ENCODE results near the gene ASIC1. TPM values are rescaled to one million over a fixed set of nuclear protein-coding genes. Genes with fewer than 3 reads are reported as not detected.
A peak's percentile ranks its signal among the peaks of the same experiment; 100 is the strongest.

ASIC1 gene
- total RNA-seq, 1 experiment from 2014 or later: 6.0 TPM

DNA sequence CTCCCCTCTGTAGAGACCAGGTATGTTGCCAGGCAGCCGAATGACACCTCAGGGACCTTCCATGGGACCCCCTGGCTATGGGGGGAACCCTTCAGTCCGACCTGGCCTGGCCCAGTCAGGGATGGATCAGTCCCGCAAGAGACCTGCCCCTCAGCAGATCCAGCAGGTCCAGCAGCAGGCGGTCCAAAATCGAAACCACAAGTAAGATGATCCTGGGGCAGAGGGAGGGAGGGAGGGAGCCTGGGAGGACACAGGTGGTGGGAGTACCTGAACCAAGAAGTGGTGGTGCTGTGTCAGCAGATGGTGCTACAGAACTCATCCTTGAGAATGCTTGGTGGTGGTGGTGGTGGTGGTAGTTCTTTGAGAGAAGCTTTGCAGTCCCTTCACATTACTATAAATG is 28.8 kb downstream of the ASIC1 start:
- DNase-seq: peak; percentile 27
- H3K27ac ChIP-seq (ENCODE audit: low read length): peak overlapping the region; percentile 41
- no peak for ATAC-seq
- peaks cover 33% of the 10 kb centered on the region for H3K36me3 ChIP-seq (ENCODE audit: low read depth, low read length)
- peak overlapping the region; percentile 78 for H3K4me3 ChIP-seq (ENCODE audit: low read length)
- H3K4me1 ChIP-seq (ENCODE audit: insufficient read depth, low read length): peaks cover 40% of the 10 kb centered on the region
- no peaks in the 10 kb centered on the region for H3K27me3 ChIP-seq (ENCODE audit: low read length)
- ChIA-PET CTCF (interaction anchor here (0.6 kb wide), 1 partner anchor 26 kb away, joined by 3 read pairs; the partner anchor contains the start of gene COX14), POLR2A (ENCODE audit: unreplicated experiment) (interaction anchor here (0.5 kb wide), 1 partner anchor 373 kb away, joined by 6 read pairs; no protein-coding TSS in a partner anchor)
- H3K79me2 ChIP-seq (ENCODE audit: low read length): peaks cover 26% of the 10 kb centered on the region
- no peak overlapping the region for H2AFZ ChIP-seq (ENCODE audit: low read length)
- H3F3A ChIP-seq (ENCODE audit: low read length, unreplicated experiment): peaks cover 13% of the 10 kb centered on the region
- H4K20me1 ChIP-seq (ENCODE audit: low read length): peaks cover 4% of the 10 kb centered on the region; the same call in 1 of the 2 replicates
- H3K9me2 ChIP-seq (replicated peaks; ENCODE audit: low read length): no peaks in the 10 kb centered on the region
- TF ChIP-seq, protein P1, sequence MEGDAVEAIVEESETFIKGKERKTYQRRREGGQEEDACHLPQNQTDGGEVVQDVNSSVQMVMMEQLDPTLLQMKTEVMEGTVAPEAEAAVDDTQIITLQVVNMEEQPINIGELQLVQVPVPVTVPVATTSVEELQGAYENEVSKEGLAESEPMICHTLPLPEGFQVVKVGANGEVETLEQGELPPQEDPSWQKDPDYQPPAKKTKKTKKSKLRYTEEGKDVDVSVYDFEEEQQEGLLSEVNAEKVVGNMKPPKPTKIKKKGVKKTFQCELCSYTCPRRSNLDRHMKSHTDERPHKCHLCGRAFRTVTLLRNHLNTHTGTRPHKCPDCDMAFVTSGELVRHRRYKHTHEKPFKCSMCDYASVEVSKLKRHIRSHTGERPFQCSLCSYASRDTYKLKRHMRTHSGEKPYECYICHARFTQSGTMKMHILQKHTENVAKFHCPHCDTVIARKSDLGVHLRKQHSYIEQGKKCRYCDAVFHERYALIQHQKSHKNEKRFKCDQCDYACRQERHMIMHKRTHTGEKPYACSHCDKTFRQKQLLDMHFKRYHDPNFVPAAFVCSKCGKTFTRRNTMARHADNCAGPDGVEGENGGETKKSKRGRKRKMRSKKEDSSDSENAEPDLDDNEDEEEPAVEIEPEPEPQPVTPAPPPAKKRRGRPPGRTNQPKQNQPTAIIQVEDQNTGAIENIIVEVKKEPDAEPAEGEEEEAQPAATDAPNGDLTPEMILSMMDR (conservative IDR thresholded peaks at IDR 0.05; ENCODE audit: low read depth, low read length): no peak
- intact Hi-C loops (cut with micrococcal nuclease): loop anchor here (10.0 kb wide), 1 partner anchor 229 kb away; no protein-coding TSS in a partner anchor
- peak overlapping the region; percentile 86 for H3K4me2 ChIP-seq (ENCODE audit: low read length)
- no TSS peak for BruUV-seq (replicated peaks)
- no peaks in the 10 kb centered on the region for H3K9me3 ChIP-seq (ENCODE audit: low read length)
- 0 out of 2 replicates have a peak overlapping the region, but pooled peaks have one; percentile 86 for H3K9ac ChIP-seq (ENCODE audit: low read length)

GRCh38 chr12:50087151-50087550 is 29.8 kb downstream of the ASIC1 start:
- Histone ChIP-seq H3K4me3 (ENCODE audit: low read length) (peak overlapping the region; percentile 20), H4K20me1 (ENCODE audit: low read length) (peaks cover 4% of the 10 kb centered on the region; the same call in 1 of the 2 replicates), H3K79me2 (ENCODE audit: low read length) (peaks cover 26% of the 10 kb centered on the region), H2AFZ (ENCODE audit: low read length) (no peak overlapping the region), H3K9me2 (replicated peaks; ENCODE audit: low read length) (no peaks in the 10 kb centered on the region), H3K27me3 (ENCODE audit: low read length) (no peaks in the 10 kb centered on the region), H3F3A (ENCODE audit: low read length, unreplicated experiment) (peaks cover 13% of the 10 kb centered on the region), H3K9me3 (ENCODE audit: low read length) (no peaks in the 10 kb centered on the region), H3K36me3 (ENCODE audit: low read depth, low read length) (peaks cover 39% of the 10 kb centered on the region), H3K4me2 (ENCODE audit: low read length) (peak overlapping the region; percentile 65; the same call in 1 of the 2 replicates), H3K9ac (ENCODE audit: low read length) (no peak overlapping the region), H3K4me1 (ENCODE audit: insufficient read depth, low read length) (peaks cover 40% of the 10 kb centered on the region), H3K27ac (ENCODE audit: low read length) (peak overlapping the region; percentile 82)
- intact Hi-C loops (cut with micrococcal nuclease): loop anchor here (10.0 kb wide), 1 partner anchor 228 kb away; no protein-coding TSS in a partner anchor
- ChIA-PET POLR2A (ENCODE audit: unreplicated experiment) (no interaction called here), CTCF (no interaction called here)
- ATAC-seq (no peak), DNase-seq (no peak)
- no TSS peak for BruUV-seq (replicated peaks)
- TF ChIP-seq EZH2phosphoT487 (IDR thresholded peaks at IDR 0.05; ENCODE audit: borderline replicate concordance, low read length) (no peak), EZH2 (IDR thresholded peaks at IDR 0.05; ENCODE audit: low read length, unreplicated experiment) (no peak)
- TF ChIP-seq, protein P1 (conservative IDR thresholded peaks at IDR 0.05; ENCODE audit: low read depth, low read length): no peak

DNA sequence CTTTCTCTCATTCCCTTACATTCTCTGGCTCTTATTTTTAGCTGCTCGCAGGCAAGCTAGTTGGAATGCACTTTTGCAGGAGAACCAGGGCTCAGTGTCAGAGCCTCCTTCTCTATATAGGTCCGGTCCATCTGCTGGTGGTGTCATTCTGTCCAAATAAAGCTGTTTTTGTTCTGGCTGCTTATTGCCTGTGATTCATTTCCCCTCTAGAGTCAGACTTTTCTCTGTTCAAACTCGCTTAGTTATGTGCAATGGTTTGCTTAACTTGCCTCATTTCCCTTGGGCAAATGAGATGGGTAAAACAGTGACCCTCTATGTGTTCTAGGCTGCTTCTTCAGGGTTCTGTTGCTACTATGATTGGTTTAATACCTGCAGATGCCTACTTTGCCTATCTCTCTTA is 30.6 kb downstream of the ASIC1 start:
- Histone ChIP-seq H3K79me2 (ENCODE audit: low read length) (peaks cover 26% of the 10 kb centered on the region), H3K9ac (ENCODE audit: low read length) (peak overlapping the region; percentile 30), H2AFZ (ENCODE audit: low read length) (no peak overlapping the region), H3K9me3 (ENCODE audit: low read length) (no peaks in the 10 kb centered on the region), H3K4me2 (ENCODE audit: low read length) (peak overlapping the region; percentile 65), H3K4me1 (ENCODE audit: insufficient read depth, low read length) (peaks cover 40% of the 10 kb centered on the region), H3K9me2 (replicated peaks; ENCODE audit: low read length) (no peaks in the 10 kb centered on the region), H4K20me1 (ENCODE audit: low read length) (peaks cover 4% of the 10 kb centered on the region; the same call in 1 of the 2 replicates), H3K36me3 (ENCODE audit: low read depth, low read length) (peaks cover 42% of the 10 kb centered on the region), H3K27me3 (ENCODE audit: low read length) (no peaks in the 10 kb centered on the region), H3K4me3 (ENCODE audit: low read length) (peak overlapping the region; percentile 33; the same call in 1 of the 2 replicates), H3F3A (ENCODE audit: low read length, unreplicated experiment) (peaks cover 13% of the 10 kb centered on the region), H3K27ac (ENCODE audit: low read length) (peak overlapping the region; percentile 82)
- no peak for TF ChIP-seq EZH2 (IDR thresholded peaks at IDR 0.05; ENCODE audit: low read length, unreplicated experiment)
- TF ChIP-seq, protein P1 (conservative IDR thresholded peaks at IDR 0.05; ENCODE audit: low read depth, low read length): no peak
- TF ChIP-seq EZH2phosphoT487 (IDR thresholded peaks at IDR 0.05; ENCODE audit: borderline replicate concordance, low read length): no peak
- CTCF ChIA-PET: interaction anchor here (1.0 to 1.2 kb wide), 3 partner anchors 16 to 24 kb away, joined by 3 to 19 read pairs (median 7); partner anchors contain the start of genes COX14 and GPD1
- ATAC-seq (peak; percentile 65), DNase-seq (peak; percentile 83)
- POLR2A ChIA-PET (ENCODE audit: unreplicated experiment): interaction anchor here (0.5 to 0.6 kb wide), 2 partner anchors 21 to 133 kb away, joined by 3 read pairs; no protein-coding TSS in a partner anchor
- intact Hi-C loops (cut with micrococcal nuclease): loop anchor here (1.0 to 10.0 kb wide), 3 partner anchors 24 to 227 kb away; partner anchors contain the start of genes CERS5 and COX14
- no TSS peak for BruUV-seq (replicated peaks)

Data from PC-3 (cell line).